SK-N-SH (cell line): ENCODE data around the gene HSPA6.

Experiments used
- CTCF ChIP-seq: fragments of 200-600 bp; sonication (generic); IDR thresholded peaks from 2 replicates; pipeline ENCODE4 v1.6.1; 2017; ENCODE audit warnings: antibody characterized with exemption, mild to moderate bottlenecking, moderate library complexity
- FOXM1 ChIP-seq: IDR thresholded peaks from 2 replicates; pipeline ENCODE4 v1.4.0; 2012; ENCODE audit warnings: low read depth, mild to moderate bottlenecking
- MAX ChIP-seq: IDR thresholded peaks from 2 replicates; pipeline ENCODE4 v1.4.0; 2012; ENCODE audit warnings: low read depth
- NRF1 ChIP-seq: IDR thresholded peaks from 2 replicates; pipeline ENCODE4 v1.6.1; 2012; ENCODE audit warnings: low read depth, mild to moderate bottlenecking, low read length
- POLR2AphosphoS5 ChIP-seq: IDR thresholded peaks from 2 replicates; pipeline ENCODE4 v1.6.1; 2012; ENCODE audit warnings: low read depth, low read length
- RAD21 ChIP-seq: IDR thresholded peaks from 2 replicates; pipeline ENCODE4 v1.6.1; 2012; ENCODE audit warnings: mild to moderate bottlenecking, low read length
- SIN3A ChIP-seq: IDR thresholded peaks from 2 replicates; pipeline ENCODE4 v1.6.1; 2012; ENCODE audit warnings: low read depth, mild to moderate bottlenecking, low read length, moderate library complexity, borderline replicate concordance
- TCF12 ChIP-seq: IDR thresholded peaks from 2 replicates; pipeline ENCODE4 v1.4.0; 2012
- USF1 ChIP-seq: IDR thresholded peaks from 2 replicates; pipeline ENCODE4 v1.4.0; 2012; ENCODE audit warnings: low read depth, borderline replicate concordance
- USF2 ChIP-seq: fragments of 150-350 bp; IDR thresholded peaks from 2 replicates; pipeline ENCODE4 v1.6.1; 2017; ENCODE audit warnings: antibody characterized with exemption, low read length, low read depth, borderline replicate concordance

- TF ChIP-seq USF2 (no peak), CTCF (no peak), NRF1 (no peak), SIN3A (no peak), USF1 (no peak), FOXM1 (no peak), POLR2AphosphoS5 (no peak), TCF12 (no peak), RAD21 (no peak), MAX (no peak)
Measured at GRCh38 chr1:161502181-161502580, 22.2 kb upstream of the HSPA6 start.
